ENCODE results near the gene DGKB. TPM values are rescaled to one million over a fixed set of nuclear protein-coding genes. Genes with fewer than 3 reads are reported as not detected.

The DGKB gene
- total RNA-seq, 1 donor from 2014 or later = not detected

- no peak for DNase-seq (ENCODE audit: low read depth in 2 of 2)
Observed at GRCh38 chr7:14133752-14134151, 768.8 kb downstream of the DGKB start.

GRCh38 chr7:14125998-14126397, 776.6 kb downstream of the DGKB start:
- no peak for DNase-seq (ENCODE audit: low read depth in 2 of 2)

- DNase-seq (ENCODE audit: low read depth in 2 of 2) = no peak
Observed at GRCh38 chr7:14124716-14125115, 777.8 kb downstream of the DGKB start.

GRCh38 chr7:14123923-14124322, 778.6 kb downstream of the DGKB start:
- no peak for DNase-seq (ENCODE audit: low read depth in 2 of 2)

- DNase-seq (ENCODE audit: low read depth in 2 of 2) = no peak
Observed at GRCh38 chr7:14115701-14116100, 786.9 kb downstream of the DGKB start.

GRCh38 chr7:14104861-14105260, 797.7 kb downstream of the DGKB start:
- no peak for DNase-seq (ENCODE audit: low read depth in 2 of 2)

- no peak for DNase-seq (ENCODE audit: low read depth in 2 of 2)
Observed at GRCh38 chr7:14096159-14096558, 806.4 kb downstream of the DGKB start.

- no peak for DNase-seq (ENCODE audit: low read depth in 2 of 2)
Observed at GRCh38 chr7:14095233-14095950, 807.2 kb downstream of the DGKB start.
